ENCODE results near the gene PAPPA2.

PAPPA2 gene

DNA sequence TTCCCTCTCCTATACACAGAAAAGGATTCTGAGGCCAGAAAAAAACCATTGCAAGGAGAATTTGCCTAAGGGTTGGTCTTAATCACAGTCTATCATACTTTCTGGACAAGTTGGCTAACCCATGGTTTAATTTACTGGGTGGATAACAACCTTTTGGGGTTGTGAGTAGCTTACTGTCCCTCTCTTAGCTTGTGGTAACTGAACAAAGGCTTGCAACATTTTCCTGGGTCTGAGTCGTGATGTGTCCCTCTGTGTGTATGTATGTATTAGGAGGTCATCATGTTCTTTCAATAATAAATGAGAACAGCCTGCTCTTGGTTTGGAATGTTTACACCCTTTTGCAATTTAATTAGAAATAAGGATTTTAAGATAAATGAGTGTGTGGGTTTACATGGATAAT lies 36.7 kb downstream of the PAPPA2 start:
- no peak overlapping the region for H3K4me3 ChIP-seq (ENCODE audit: low read depth, low read length)
- TF ChIP-seq, protein P1, sequence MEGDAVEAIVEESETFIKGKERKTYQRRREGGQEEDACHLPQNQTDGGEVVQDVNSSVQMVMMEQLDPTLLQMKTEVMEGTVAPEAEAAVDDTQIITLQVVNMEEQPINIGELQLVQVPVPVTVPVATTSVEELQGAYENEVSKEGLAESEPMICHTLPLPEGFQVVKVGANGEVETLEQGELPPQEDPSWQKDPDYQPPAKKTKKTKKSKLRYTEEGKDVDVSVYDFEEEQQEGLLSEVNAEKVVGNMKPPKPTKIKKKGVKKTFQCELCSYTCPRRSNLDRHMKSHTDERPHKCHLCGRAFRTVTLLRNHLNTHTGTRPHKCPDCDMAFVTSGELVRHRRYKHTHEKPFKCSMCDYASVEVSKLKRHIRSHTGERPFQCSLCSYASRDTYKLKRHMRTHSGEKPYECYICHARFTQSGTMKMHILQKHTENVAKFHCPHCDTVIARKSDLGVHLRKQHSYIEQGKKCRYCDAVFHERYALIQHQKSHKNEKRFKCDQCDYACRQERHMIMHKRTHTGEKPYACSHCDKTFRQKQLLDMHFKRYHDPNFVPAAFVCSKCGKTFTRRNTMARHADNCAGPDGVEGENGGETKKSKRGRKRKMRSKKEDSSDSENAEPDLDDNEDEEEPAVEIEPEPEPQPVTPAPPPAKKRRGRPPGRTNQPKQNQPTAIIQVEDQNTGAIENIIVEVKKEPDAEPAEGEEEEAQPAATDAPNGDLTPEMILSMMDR (IDR thresholded peaks at IDR 0.05; ENCODE audit: borderline replicate concordance, insufficient read depth, low read depth, low read length): no peak

- H3K4me3 ChIP-seq (ENCODE audit: low read depth, low read length): no peak overlapping the region
- TF ChIP-seq, protein P1 (IDR thresholded peaks at IDR 0.05; ENCODE audit: borderline replicate concordance, insufficient read depth, low read depth, low read length): no peak
Measured at GRCh38 chr1:176501599-176501998, 38.6 kb downstream of the PAPPA2 start.

- H3K4me3 ChIP-seq (ENCODE audit: low read depth, low read length): no peak overlapping the region
- TF ChIP-seq, protein P1 (IDR thresholded peaks at IDR 0.05; ENCODE audit: borderline replicate concordance, insufficient read depth, low read depth, low read length): no peak
Measured at GRCh38 chr1:176504848-176505553, 42.0 kb downstream of the PAPPA2 start.

GRCh38 chr1:176512966-176513365 lies 50.0 kb downstream of the PAPPA2 start:
- TF ChIP-seq, protein P1 (IDR thresholded peaks at IDR 0.05; ENCODE audit: borderline replicate concordance, insufficient read depth, low read depth, low read length): no peak
- no peak overlapping the region for H3K4me3 ChIP-seq (ENCODE audit: low read depth, low read length)

- TF ChIP-seq, protein P1 (IDR thresholded peaks at IDR 0.05; ENCODE audit: borderline replicate concordance, insufficient read depth, low read depth, low read length): no peak
- no peak overlapping the region for H3K4me3 ChIP-seq (ENCODE audit: low read depth, low read length)
Measured at GRCh38 chr1:176515310-176515709, 52.3 kb downstream of the PAPPA2 start.

DNA sequence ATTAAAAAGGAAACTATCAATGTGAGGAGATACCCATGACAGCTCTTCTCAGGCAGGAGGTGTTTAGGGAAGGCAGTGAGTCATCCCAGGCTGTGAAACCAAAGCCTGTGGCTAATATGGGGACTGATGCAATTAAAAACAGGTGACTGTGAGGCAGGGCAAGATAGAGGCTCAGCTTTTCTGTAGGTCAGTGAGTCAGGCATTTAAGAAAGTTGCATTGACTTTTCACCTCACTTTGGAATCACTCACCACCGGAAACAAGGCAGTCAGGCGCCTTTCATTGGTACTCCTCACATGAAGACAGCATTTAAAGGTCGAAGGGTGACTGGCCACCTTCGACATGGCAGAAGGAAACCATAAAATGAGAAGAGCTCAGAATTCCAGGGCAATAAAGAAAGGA lies 54.5 kb downstream of the PAPPA2 start:
- no peak overlapping the region for H3K4me3 ChIP-seq (ENCODE audit: low read depth, low read length)
- TF ChIP-seq, protein P1 (IDR thresholded peaks at IDR 0.05; ENCODE audit: borderline replicate concordance, insufficient read depth, low read depth, low read length): no peak

- TF ChIP-seq, protein P1 (IDR thresholded peaks at IDR 0.05; ENCODE audit: borderline replicate concordance, insufficient read depth, low read depth, low read length): no peak
- H3K4me3 ChIP-seq (ENCODE audit: low read depth, low read length): no peak overlapping the region
Measured at GRCh38 chr1:176521211-176521610, 58.2 kb downstream of the PAPPA2 start.

Measured in GM12875 (cell line).